Forelimb muscle (tissue), 1 donor: Measurements from ENCODE around the gene MOB2. TPM values are rescaled to one million over a fixed set of nuclear protein-coding genes. Genes with fewer than 3 reads are reported as not detected.

ENCODE experiments used
- DNase-seq: peaks from one replicate; pipeline ENCODE4 v3.0.0-alpha.2; 2013; ENCODE audit warnings: low read depth
- polyA plus RNA-seq: library from polyadenylated mRNA; unstranded; fragments of 120-200 nt; gene quantifications from one replicate; pipeline ENCODE4 v1.2.1, GENCODE V29; 2013; ENCODE audit not compliant: insufficient read length

The MOB2 gene
- polyA plus RNA-seq, 1 donor: 22.7 TPM

GRCh38 chr11:1457326-1457680 lies 29.3 kb downstream of the MOB2 start:
- DNase-seq: no peak

GRCh38 chr11:1456596-1457325 lies 29.8 kb downstream of the MOB2 start:
- no peak for DNase-seq

- no peak for DNase-seq
Measured at GRCh38 chr11:1456176-1456575, 30.4 kb downstream of the MOB2 start.

- DNase-seq: no peak
Measured at GRCh38 chr11:1455763-1456060, 30.9 kb downstream of the MOB2 start.

- no peak for DNase-seq
Measured at GRCh38 chr11:1455032-1455762, 31.4 kb downstream of the MOB2 start.

- no peak for DNase-seq
Measured at GRCh38 chr11:1454576-1454975, 32.0 kb downstream of the MOB2 start.

GRCh38 chr11:1453611-1454034 lies 33.0 kb downstream of the MOB2 start:
- no peak for DNase-seq

GRCh38 chr11:1452744-1453143 lies 33.8 kb downstream of the MOB2 start:
- DNase-seq: no peak

- no peak for DNase-seq
Measured at GRCh38 chr11:1451781-1452470, 34.7 kb downstream of the MOB2 start.

- DNase-seq: no peak
Measured at GRCh38 chr11:1450949-1451710, 35.4 kb downstream of the MOB2 start.

- no peak for DNase-seq
Measured at GRCh38 chr11:1450344-1450875, 36.2 kb downstream of the MOB2 start.

GRCh38 chr11:1449490-1450243 lies 36.9 kb downstream of the MOB2 start:
- DNase-seq: no peak

GRCh38 chr11:1448882-1449281 lies 37.7 kb downstream of the MOB2 start:
- no peak for DNase-seq

- no peak for DNase-seq
Measured at GRCh38 chr11:1447845-1448825, 38.4 kb downstream of the MOB2 start.

GRCh38 chr11:1446623-1447022 lies 40.0 kb downstream of the MOB2 start:
- DNase-seq: no peak

GRCh38 chr11:1445741-1446445 lies 40.7 kb downstream of the MOB2 start:
- DNase-seq: no peak

GRCh38 chr11:1444823-1445422 lies 41.7 kb downstream of the MOB2 start:
- no peak for DNase-seq

GRCh38 chr11:1444321-1444720 lies 42.3 kb downstream of the MOB2 start:
- no peak for DNase-seq

- no peak for DNase-seq
Measured at GRCh38 chr11:1443737-1444136, 42.8 kb downstream of the MOB2 start.
